KBM-7 (cell line): ENCODE results near the gene SPIN3.
"Not testable (repeated sequence)": the region's sequence is repeated elsewhere in the genome, so short reads cannot be mapped to it uniquely, and the experiment has no call there.

ENCODE experiments used
- DNase-seq: peaks from one replicate; pipeline ENCODE4 v3.0.0-alpha.2; 2015
- in situ Hi-C: fragments of 300-500 bp; cut with MboI; formaldehyde crosslinking; loops from 2 replicates; pipeline ENCODE4 v1.14.3; 2020; ENCODE audit warnings: low sequenced_read_pairs, low pct_unique_long_range_greater_than_20kb, mixed read lengths

Gene SPIN3

DNA sequence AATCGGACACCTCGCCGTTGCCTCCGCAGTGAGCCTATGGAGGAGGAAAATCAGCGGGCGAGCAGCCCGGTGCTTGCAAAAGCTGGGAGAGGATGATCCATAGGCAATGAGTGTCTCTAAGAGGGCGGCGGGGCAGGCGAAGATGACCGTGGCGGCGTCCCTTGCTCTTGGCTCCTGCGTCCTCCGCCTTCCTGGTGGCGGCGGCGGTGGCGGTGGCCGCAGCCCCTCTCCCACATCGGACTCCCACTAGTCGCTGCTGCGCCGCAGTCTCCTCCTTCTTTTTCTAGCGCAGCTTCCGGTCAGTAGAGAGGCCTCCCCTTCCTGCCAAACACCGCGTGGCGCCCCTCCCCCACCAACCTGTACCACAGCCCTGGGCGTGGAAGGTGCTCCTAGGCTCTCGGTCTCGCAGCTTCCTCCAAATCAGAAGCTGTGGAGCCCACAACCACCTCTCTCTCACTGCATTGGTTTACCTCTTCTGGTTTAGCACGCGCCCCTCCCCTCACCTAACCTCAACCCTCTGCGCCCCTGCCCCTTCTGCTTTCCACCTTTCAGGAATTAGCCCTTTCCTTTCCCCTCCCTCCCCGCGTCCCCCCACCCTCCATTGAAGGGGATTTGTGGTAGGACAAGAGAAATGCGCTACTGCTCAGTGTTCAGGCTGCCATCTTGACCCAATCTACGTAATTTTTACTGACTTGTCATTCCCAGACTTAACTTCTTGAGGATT, at the start of gene SPIN3:
SPIN3 (minus strand) TSS at position 271 of the 724 bp plus-strand sequence. CDS start 594 bp downstream, outside the sequence.
- in situ Hi-C loops, result loop anchor here (25.0 kb wide), 2 partner anchors 208 to 708 kb away; no protein-coding TSS in a partner anchor
- DNase-seq, result peak; percentile 91

- no peak for DNase-seq
- in situ Hi-C loops, result no loop called here
Measured at GRCh38 chrX:57044245-57044644, 48.9 kb upstream of the SPIN3 start.

DNA sequence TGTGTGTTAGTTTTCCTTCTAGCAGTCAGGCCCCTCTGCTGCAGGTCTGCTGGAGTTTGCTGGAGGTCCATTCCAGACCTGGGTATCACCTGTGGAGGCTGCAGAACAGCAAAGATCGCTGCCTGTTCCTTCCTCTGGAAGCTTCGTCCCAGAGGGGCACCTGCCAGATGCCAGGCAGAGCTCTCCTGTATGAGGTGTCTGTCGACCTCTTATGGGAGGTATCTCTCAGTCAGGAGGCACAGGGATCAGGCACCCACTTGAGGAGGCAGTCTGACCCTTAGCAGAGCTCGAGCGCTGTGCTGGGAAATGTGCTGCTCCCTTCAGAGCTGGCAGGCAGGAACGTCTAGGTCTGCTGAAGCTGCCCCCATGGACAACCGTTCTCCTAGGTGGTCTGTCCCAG, 41.9 kb upstream of the SPIN3 start:
- DNase-seq, in situ Hi-C loops: not testable (repeated sequence)

- DNase-seq, result no peak
- in situ Hi-C loops, result loop anchor here (25.0 kb wide), 2 partner anchors 207 to 707 kb away; no protein-coding TSS in a partner anchor
Measured at GRCh38 chrX:56994375-56995270, 718 bp downstream of the SPIN3 start.

- in situ Hi-C loops, result loop anchor here (25.0 kb wide), 2 partner anchors 200 to 700 kb away; no protein-coding TSS in a partner anchor
- no peak for DNase-seq
Measured at GRCh38 chrX:56987741-56988140, 7.6 kb downstream of the SPIN3 start.

DNA sequence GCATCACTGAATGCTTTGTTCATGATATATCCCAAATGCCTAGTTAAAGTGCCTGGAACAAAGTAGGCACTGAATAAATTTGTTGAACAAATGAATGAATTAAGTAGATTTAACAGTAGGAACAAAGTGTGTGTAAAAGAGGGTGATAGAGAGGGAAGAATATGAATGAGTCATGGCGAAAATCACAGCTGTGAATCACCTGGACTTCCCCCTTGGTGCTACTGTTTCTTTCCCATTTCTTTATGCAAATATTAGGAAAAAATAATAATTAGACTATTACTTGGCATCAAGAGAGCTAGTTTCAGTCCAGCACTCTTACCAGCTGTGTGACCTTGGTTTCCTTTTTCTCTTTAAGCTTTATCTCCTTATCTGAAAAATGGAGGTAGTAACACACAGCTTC, 9.2 kb downstream of the SPIN3 start:
- no peak for DNase-seq
- in situ Hi-C loops, result loop anchor here (25.0 kb wide), 2 partner anchors 199 to 699 kb away; no protein-coding TSS in a partner anchor

DNA sequence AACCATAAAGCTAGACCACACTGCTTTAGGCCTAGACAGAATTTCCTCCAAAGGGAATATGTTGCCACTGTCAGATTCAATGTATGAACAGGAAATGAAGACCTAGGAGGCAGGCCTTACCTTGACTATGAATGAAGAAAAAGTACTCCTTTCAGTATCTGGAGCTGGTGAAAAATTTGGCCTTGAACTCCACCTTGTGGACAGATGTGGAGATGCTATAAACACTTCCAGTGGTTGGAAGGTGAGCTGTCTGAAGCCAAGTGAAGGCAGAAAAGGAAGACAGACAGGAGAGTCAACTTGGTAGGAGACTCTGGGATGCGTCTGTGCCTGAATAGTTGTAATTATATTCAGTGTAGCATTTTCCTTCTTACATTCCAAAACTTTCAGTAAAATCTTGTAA, 17.2 kb downstream of the SPIN3 start:
- in situ Hi-C loops, result loop anchor here (25.0 kb wide), 2 partner anchors 191 to 691 kb away; no protein-coding TSS in a partner anchor
- peak; percentile 84 for DNase-seq

- in situ Hi-C loops, result loop anchor here (25.0 kb wide), 2 partner anchors 188 to 688 kb away; no protein-coding TSS in a partner anchor
- DNase-seq, result no peak
Measured at GRCh38 chrX:56975611-56976010, 19.7 kb downstream of the SPIN3 start.

GRCh38 chrX:56974408-56974807, 20.9 kb downstream of the SPIN3 start:
- no peak for DNase-seq
- in situ Hi-C loops, result no loop called here

GRCh38 chrX:56969559-56969958, 25.8 kb downstream of the SPIN3 start:
- no peak for DNase-seq
- in situ Hi-C loops, result no loop called here

DNA sequence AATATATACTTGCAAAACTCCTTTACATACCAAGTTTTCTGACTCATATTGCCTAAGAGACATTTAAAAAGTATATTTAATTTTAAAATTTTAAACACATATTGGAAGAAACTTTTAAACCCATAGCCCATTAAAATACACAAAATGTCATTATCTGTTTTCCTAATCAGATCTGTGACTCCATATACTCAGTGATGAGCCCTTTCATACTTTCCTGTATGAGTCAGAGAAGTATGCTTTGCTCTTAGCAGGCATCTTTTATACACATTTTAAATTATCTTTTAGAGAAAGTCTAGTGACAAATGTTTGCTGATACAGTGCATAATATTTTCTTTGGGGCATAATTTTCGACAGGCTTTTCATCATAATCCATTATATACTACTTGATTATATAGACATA, 26.4 kb downstream of the SPIN3 start:
- DNase-seq, result no peak
- in situ Hi-C loops, result no loop called here

- no peak for DNase-seq
- in situ Hi-C loops, result no loop called here
Measured at GRCh38 chrX:56963377-56963776, 32.0 kb downstream of the SPIN3 start.

DNA sequence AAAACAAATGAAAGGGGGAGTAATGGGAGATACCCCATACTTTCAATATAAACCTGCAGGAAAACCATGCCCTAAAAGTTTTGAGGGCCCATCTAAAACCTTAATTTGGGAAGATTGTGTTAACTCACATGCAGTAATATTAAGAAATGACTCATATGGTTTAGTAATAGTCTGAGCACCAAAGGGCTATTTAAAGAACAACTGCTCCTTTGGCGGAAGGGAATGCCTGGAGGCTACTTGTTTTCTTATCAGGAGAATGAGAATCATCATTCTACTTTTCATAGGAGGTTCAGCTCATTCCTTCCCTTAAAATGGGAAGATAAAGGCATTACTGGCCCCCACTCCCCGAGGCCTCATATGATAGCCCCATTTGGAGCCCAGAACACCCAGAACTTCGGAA, 47.6 kb downstream of the SPIN3 start:
- in situ Hi-C loops, result no loop called here
- no peak for DNase-seq

DNA sequence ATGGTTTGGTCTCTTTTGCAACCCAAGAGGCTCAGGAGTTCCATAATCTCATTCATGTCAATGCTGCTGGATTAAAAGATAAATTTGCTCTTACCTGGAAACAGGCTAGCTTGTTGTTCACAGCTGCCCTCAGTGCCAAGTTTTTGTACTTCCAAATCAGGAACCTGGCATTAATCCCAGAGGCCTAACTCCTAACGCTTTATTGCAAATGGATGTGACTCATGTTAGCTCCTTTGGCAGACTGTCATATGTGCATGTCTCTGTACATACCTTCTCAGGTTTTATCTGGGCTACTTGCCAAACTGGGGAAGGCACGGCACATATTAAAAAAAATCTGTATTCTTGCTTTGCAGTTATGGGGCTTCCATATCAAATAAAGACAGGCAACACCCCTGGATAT, 49.1 kb downstream of the SPIN3 start:
- DNase-seq, in situ Hi-C loops: not testable (repeated sequence)

DNA sequence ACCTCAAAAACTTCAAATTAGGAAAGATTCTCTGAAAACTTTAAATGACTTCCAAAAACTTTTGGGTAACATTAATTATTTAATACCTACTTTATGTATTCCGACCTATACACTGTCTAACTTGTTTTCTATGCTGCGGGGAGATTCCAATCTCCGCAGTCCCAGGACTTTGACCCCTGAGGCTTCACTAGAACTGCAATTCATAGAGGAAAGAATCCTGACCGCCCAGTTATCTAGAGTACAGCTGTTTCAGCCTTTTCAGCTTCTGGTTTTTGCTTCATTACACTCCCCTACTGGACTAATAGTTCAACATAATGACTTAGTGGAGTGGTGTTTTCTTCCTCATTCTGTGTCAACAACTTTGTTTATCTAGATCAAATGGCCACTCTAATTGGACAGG, 50.1 kb downstream of the SPIN3 start:
- in situ Hi-C loops, DNase-seq: not testable (repeated sequence)

- in situ Hi-C loops, result no loop called here
Measured at GRCh38 chrX:56943264-56943663, 52.1 kb downstream of the SPIN3 start.

More at GRCh38 chrX:56943264-56943663, 52.1 kb downstream of the SPIN3 start:
- no peak for DNase-seq
